ENCODE measurements around the gene MAP2K3.
A peak's percentile ranks its signal among the peaks of the same experiment; 100 is the strongest.

MAP2K3 gene

DNA sequence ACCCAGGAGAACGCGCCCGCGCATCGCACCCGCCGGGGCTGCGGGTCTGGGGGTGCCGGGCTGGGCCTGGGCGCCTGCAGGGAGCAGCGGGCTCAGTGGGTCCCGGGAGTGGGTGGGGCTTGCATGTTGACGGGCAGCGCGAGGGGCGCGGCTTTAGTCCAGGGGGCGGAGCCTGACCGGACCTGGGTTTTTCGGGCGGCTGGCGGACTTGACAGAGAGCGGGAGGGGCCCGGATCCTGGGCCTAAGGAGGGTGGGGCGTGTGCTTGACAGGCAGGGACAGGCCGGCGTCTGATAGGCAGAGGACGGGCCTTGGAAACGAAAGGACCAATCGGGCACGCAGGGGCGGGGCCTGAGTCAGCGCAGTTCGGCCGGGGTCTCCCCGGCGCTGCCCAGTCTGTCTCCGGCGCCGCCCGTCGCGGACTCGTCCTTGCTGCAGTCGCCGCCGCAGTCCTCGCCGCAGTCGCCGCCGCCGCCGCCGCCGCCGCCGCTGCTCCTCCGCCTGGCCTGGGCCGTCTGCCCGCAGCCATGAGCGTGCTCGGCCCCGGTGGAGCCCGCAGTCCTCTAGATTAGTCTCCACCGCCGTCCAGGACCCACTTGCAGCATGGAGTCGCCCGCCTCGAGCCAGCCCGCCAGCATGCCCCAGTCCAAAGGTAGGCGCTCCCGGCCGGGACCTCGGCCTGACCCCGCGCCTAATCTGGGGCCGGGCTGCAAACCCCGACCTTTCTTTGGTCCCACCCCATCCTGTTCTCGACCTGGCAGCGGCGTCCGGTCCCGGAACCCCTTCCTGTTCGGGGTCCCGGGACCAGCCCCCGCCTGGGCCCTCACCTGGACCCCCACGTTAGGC lies at the start of gene MAP2K3:
Gene MAP2K3, plus strand, starts transcription at position 393 of the 845 bp plus-strand sequence. Its CDS starts 210 bp downstream, at position 603.
- peak; percentile 96 to 97 (median 97) for DNase-seq (ENCODE audit: low read depth in 3 of 3)

- DNase-seq (ENCODE audit: low read depth in 3 of 3), result no peak
These were observed 48.6 kb upstream of the MAP2K3 start for GRCh38 chr17:21235921-21236320.

DNA sequence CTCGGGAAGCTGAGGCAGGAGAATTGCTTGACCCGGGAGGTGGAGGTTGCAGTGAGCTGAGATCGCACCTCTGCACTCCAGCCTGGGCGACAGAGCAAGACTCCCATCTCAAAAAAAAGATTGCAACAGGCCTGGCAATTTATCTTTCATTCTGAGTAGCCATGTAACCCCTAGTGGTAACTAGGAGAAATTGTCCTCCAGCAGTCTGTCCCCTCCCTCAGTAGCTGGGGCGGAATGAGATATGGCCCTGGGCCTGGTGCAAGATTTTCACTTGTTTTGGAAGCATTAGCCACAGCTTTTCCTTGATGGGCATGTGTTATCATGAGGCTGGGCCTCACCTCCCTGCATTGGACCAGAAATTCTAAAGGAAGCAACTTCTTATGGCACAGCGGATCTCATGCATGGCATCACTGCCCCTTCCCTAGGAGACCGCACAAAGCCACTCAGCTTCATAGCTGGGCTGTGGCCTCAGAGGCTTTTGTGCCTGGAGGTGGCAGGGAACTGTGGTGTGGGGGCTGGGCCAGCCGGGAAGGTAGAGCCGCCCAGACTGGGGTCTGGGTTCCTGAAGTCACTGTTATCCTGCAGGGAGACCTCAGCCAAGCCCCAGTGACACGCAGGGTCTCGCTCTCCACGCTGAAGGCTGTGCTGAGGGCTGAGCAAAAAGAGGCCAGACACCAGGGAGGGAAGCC lies 44.7 kb upstream of the MAP2K3 start:
- DNase-seq (ENCODE audit: low read depth in 3 of 3), result no peak

GRCh38 chr17:21240369-21241055 lies 44.0 kb upstream of the MAP2K3 start:
- no peak for DNase-seq (ENCODE audit: low read depth in 3 of 3)

DNA sequence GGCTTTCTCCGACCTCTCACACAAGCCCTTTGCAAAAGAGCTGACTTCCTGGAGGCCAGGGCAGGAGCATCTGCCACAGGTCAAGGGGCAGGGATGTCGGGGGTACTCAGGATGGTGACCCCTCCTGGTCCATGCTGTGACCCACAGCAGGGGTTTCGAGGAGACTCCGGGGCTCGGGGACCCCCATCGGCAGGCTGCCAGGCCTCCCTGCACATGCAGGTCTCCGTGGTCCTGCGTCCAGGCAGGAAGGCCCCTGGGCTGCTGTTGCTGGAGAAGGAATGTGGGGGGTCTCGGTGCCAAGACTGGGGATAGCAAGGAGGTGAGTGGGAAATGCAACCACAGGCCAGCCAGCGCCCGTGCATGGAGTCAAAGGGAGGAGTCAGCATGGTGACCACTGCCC lies 42.9 kb upstream of the MAP2K3 start:
- DNase-seq (ENCODE audit: low read depth in 3 of 3), result no peak

DNA sequence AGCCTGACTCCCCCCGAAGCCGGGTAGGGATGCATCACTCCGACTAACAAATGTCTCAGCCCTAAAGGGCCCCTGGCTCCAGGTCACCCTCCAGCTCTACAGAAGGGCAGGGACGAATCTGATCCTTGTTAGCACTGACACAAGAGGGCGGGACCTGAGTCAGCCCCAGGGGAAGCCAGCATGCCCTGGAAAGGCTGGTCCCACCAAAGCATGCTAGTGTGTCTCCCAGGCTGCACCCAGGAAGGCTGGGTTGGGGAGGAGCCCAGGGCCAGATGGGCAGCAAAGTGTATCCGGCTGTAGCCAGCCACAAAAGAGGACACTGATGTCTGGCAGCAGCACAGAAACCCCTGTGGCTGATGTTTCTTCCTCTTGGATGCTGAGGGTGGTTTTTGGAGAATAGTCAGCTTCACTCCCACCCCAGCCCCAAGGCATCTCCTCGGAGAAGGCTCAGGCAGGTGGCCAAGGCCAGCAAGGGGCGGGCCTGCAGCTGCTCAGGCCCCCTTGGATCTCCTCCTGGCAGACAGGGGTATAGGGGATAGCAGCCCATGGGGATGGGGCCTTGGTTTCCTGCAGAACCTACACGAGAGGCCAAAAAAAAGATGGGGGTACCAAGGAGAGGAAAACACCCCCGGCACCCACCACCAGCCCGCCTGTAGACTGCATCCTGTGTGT lies 42.3 kb upstream of the MAP2K3 start:
- DNase-seq (ENCODE audit: low read depth in 3 of 3), result no peak

- DNase-seq (ENCODE audit: low read depth in 3 of 3), result no peak
These were observed 41.6 kb upstream of the MAP2K3 start for GRCh38 chr17:21242780-21243515.

DNA sequence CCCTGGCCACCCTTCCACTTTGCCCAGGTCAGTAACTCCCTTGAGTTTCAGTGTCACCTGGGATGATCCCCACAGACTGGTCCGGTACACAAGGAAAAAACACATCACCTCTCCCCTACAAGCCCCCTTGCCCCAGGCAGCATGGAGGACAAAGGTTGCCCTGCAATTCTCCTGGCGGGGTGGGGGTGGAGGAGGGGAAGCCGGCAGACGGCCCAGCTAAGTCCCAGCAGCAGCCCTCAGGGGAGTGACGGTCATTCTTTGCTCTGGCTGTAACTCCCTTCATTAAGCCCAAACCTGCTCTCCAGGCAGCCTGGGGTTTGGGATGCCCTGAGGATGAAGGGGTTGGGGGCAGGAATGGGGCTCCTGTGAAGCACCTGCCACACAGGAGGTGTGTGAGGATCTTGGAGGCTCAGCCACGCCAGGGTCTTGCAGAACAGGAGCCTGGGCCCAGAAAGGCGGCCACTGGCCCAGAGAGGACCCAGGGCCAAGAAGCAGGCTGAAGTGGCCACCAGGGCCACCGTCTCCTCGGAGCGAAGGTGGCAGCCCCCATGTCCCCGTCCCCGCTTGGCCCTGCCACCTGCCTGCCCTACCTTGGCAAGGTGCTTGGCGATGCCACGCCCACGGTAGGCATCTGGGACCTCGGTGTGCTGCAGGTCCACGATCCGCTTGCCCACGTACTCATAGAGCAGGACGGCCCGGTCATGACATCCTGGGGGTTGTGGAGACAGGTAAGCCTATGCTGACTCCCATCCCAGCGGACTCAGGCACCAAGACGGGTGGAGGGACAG lies 40.8 kb upstream of the MAP2K3 start:
- no peak for DNase-seq (ENCODE audit: low read depth in 3 of 3)

DNA sequence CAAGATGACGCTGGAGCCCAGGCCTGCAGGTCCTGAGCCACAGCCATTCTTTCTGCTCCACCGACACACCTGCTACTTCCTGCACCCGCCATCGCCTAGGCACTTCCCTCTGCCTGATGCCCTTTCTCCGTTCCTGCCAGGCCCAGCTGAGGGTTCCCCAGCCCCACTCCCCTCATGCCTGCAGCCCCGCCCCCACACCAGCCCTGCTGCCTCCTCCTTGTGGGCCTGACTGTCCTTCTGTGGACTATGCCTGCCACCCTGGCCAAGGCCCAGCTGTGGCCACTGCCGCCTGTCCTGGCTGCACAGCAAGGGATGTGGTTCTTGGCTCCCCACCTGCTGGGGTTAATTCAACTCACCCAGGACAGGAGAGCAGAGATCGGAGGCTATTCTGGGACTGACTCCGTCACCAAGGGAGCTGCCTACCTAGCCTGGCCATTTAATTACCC lies 38.8 kb upstream of the MAP2K3 start:
- DNase-seq (ENCODE audit: low read depth in 3 of 3), result no peak

GRCh38 chr17:21246698-21247097 lies 37.8 kb upstream of the MAP2K3 start:
- DNase-seq (ENCODE audit: low read depth in 3 of 3), result no peak

GRCh38 chr17:21247552-21248258 lies 36.8 kb upstream of the MAP2K3 start:
- no peak for DNase-seq (ENCODE audit: low read depth in 3 of 3)

- DNase-seq (ENCODE audit: low read depth in 3 of 3), result no peak
These were observed 36.0 kb upstream of the MAP2K3 start for GRCh38 chr17:21248500-21248899.

GRCh38 chr17:21249086-21249795 lies 35.3 kb upstream of the MAP2K3 start:
- no peak for DNase-seq (ENCODE audit: low read depth in 3 of 3)

- no peak for DNase-seq (ENCODE audit: low read depth in 3 of 3)
These were observed 34.4 kb upstream of the MAP2K3 start for GRCh38 chr17:21249920-21250703.

- no peak for DNase-seq (ENCODE audit: low read depth in 3 of 3)
These were observed 33.7 kb upstream of the MAP2K3 start for GRCh38 chr17:21250854-21251253.

DNA sequence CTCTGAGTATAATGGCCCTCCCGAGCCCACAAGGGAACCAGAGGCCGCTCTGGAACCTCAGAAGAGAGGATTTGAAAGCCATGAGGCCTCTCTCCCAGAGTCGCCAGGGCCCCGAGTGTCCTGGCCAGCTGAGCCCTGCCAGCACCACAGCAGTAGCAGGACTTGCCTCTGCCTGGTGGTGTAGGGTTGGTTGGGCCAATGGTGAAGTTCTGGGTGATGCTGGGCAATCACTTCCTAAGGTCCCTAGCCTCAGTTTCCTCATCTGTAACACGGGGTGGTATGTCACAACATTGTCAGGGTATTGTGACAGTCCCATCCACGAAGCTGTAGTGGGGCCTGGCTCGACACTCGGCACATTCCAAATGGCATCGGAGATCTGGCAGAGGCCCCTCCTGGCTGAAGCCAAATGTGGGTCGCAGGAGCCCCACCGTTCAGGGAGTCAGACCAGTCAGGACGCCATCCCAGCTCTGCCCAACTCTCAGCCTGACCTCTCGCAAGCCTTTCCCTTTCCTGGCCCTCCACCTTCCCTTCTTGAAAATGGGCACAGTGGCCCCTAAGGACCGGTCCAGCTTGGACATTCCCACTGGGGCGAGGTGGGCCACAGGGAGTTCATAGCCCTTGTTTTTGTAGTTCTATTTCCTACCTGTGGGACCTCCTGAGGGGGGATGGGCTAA lies 33.0 kb upstream of the MAP2K3 start:
- DNase-seq (ENCODE audit: low read depth in 3 of 3), result no peak

- no peak for DNase-seq (ENCODE audit: low read depth in 3 of 3)
These were observed 32.2 kb upstream of the MAP2K3 start for GRCh38 chr17:21252289-21252795.

Measured in stimulated activated CD4-positive, alpha-beta T cell treated with anti-CD3 and anti-CD28 coated beads, TNF-alpha, amount 100 ng/mL, for 48 hours (primary cell).